Smooth muscle cell (in vitro differentiated cells): ENCODE results near the gene NEB. TPM values are rescaled to one million over a fixed set of nuclear protein-coding genes. Genes with fewer than 3 reads are reported as not detected.

Source experiments
- DNase-seq: peaks from one replicate; lab custom pipeline; 2025; ENCODE audit not compliant: unreplicated experiment; lab: John Stamatoyannopoulos, UW
- H2AFZ ChIP-seq: fragments of 200-600 bp; sonication (generic); 2 replicates; pipeline ENCODE4 v1.6.0; 2016; ENCODE audit warnings: antibody characterized with exemption, low read depth, mild to moderate bottlenecking
- H3F3A ChIP-seq: fragments of 200-600 bp; sonication (generic); 2 replicates; pipeline ENCODE4 v1.6.0; 2017; ENCODE audit warnings: antibody characterized with exemption, low read depth
- H3K27ac ChIP-seq: fragments of 200-600 bp; sonication (generic); 2 replicates; pipeline ENCODE4 v1.5.1; 2016; ENCODE audit warnings: low read depth, mild to moderate bottlenecking
- H3K27me3 ChIP-seq: fragments of 200-600 bp; sonication (generic); 2 replicates; pipeline ENCODE4 v1.6.1; 2016; ENCODE audit warnings: low read depth, mild to moderate bottlenecking
- H3K36me3 ChIP-seq: fragments of 200-600 bp; sonication (generic); 2 replicates; pipeline ENCODE4 v1.5.1; 2016; ENCODE audit warnings: low read depth
- H3K4me1 ChIP-seq: fragments of 200-600 bp; sonication (generic); 2 replicates; pipeline ENCODE4 v1.5.1; 2016; ENCODE audit warnings: low read depth
- H3K4me2 ChIP-seq: fragments of 200-600 bp; sonication (generic); 2 replicates; pipeline ENCODE4 v1.6.0; 2016; ENCODE audit warnings: mild to moderate bottlenecking
- H3K4me3 ChIP-seq: fragments of 200-600 bp; sonication (generic); 2 replicates; pipeline ENCODE4 v1.5.1; 2016; ENCODE audit warnings: mild to moderate bottlenecking
- H3K79me2 ChIP-seq: fragments of 200-600 bp; sonication (generic); 2 replicates; pipeline ENCODE4 v1.6.0; 2016; ENCODE audit warnings: low read depth, mild to moderate bottlenecking
- H3K9ac ChIP-seq: fragments of 200-600 bp; sonication (generic); 2 replicates; pipeline ENCODE4 v1.6.0; 2016; ENCODE audit warnings: low read depth
- H3K9me3 ChIP-seq: fragments of 200-600 bp; sonication (generic); replicated peaks from 2 replicates; pipeline ENCODE4 v1.5.1; 2016; ENCODE audit warnings: low read depth
- H4K20me1 ChIP-seq: fragments of 200-600 bp; sonication (generic); 2 replicates; pipeline ENCODE4 v1.6.0; 2016; ENCODE audit warnings: low read depth
- WGBS: methylation state at CpG from one replicate; pipeline ENCODE4 v1.1.7; 2016; ENCODE audit warnings: low lambda C conversion rate; 5-methylcytosine and 5-hydroxymethylcytosine counted together
- polyA plus RNA-seq: library from polyadenylated mRNA; unstranded; fragments of >200 nt; fragmentation: Nextera tagmentation; extraction: Ambion mirVana; gene quantifications from 2 replicates; pipeline ENCODE4 v1.2.1, GENCODE V29; 2016
- total RNA-seq: library from RNA; depleted of rRNA; stranded (reverse); fragments of >200 nt; gene quantifications from 2 replicates; pipeline ENCODE4 v1.2.3, GENCODE V29; 2014
- TF ChIP-seq, protein P1 (sequence below): fragments of 200-600 bp; sonication (generic); IDR thresholded peaks from 2 replicates; pipeline ENCODE4 v1.5.1; 2017; ENCODE audit warnings: borderline replicate concordance, mild to moderate bottlenecking, antibody characterized with exemption; ENCODE audit not compliant: insufficient read depth, poor library complexity, severe bottlenecking

The NEB gene
- total and polyA plus RNA-seq, 2 experiments from 2014 or later = 0.18 to 1.3 TPM

GRCh38 chr2:151478011-151478410 is 256.3 kb downstream of the NEB start:
- DNase-seq = no peak
- peaks cover 4% of the 10 kb centered on the region for H3K79me2 ChIP-seq
- H3K36me3 ChIP-seq = peaks cover 10% of the 10 kb centered on the region
- TF ChIP-seq, protein P1, sequence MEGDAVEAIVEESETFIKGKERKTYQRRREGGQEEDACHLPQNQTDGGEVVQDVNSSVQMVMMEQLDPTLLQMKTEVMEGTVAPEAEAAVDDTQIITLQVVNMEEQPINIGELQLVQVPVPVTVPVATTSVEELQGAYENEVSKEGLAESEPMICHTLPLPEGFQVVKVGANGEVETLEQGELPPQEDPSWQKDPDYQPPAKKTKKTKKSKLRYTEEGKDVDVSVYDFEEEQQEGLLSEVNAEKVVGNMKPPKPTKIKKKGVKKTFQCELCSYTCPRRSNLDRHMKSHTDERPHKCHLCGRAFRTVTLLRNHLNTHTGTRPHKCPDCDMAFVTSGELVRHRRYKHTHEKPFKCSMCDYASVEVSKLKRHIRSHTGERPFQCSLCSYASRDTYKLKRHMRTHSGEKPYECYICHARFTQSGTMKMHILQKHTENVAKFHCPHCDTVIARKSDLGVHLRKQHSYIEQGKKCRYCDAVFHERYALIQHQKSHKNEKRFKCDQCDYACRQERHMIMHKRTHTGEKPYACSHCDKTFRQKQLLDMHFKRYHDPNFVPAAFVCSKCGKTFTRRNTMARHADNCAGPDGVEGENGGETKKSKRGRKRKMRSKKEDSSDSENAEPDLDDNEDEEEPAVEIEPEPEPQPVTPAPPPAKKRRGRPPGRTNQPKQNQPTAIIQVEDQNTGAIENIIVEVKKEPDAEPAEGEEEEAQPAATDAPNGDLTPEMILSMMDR = no peak
- WGBS = 94% methylated on average over 4 of the region's 4 CpGs
- H3K9ac ChIP-seq = no peak overlapping the region
- no peak overlapping the region for H3K4me2 ChIP-seq
- no peaks in the 10 kb centered on the region for H3K9me3 ChIP-seq
- no peaks in the 10 kb centered on the region for H3K4me1 ChIP-seq
- H4K20me1 ChIP-seq = peaks cover 6% of the 10 kb centered on the region
- H3K27ac ChIP-seq = no peak overlapping the region
- no peaks in the 10 kb centered on the region for H3K27me3 ChIP-seq
- H2AFZ ChIP-seq = no peak overlapping the region
- no peak overlapping the region for H3K4me3 ChIP-seq
- no peaks in the 10 kb centered on the region for H3F3A ChIP-seq

DNA sequence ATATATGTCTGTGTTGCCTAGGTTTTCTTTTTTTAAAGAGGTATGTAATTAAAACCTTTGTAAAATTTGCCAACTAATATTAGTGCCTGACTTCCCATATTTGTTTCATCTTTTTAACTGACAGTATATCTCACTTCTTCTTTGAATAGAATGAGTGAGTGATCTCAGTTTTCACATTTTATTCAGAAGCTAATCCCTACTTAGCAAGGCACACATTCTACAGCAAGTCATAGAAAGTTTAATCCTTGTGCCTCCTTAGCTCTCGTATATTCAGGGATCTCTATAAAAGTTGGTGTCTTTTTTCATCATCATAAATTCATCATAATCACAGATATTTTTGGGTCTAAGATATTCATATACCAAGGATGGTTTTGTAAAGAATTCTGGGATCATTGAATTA is 258.0 kb downstream of the NEB start:
- Histone ChIP-seq H3K4me3 (no peak overlapping the region), H3K79me2 (peaks cover 4% of the 10 kb centered on the region), H3F3A (no peaks in the 10 kb centered on the region), H2AFZ (no peak overlapping the region), H4K20me1 (peaks cover 6% of the 10 kb centered on the region), H3K27me3 (no peaks in the 10 kb centered on the region), H3K4me2 (no peak overlapping the region), H3K9me3 (no peaks in the 10 kb centered on the region), H3K36me3 (peaks cover 10% of the 10 kb centered on the region), H3K9ac (no peak overlapping the region), H3K27ac (no peak overlapping the region), H3K4me1 (no peaks in the 10 kb centered on the region)
- DNase-seq = no peak
- 86% methylated on average over 1 of the region's 1 CpG for WGBS
- TF ChIP-seq, protein P1 = no peak

GRCh38 chr2:151475071-151475470 is 259.2 kb downstream of the NEB start:
- Histone ChIP-seq H3K9me3 (no peaks in the 10 kb centered on the region), H3K79me2 (peaks cover 8% of the 10 kb centered on the region), H2AFZ (no peak overlapping the region), H3K4me1 (no peaks in the 10 kb centered on the region), H4K20me1 (peaks cover 6% of the 10 kb centered on the region), H3K4me2 (no peak overlapping the region), H3K4me3 (no peak overlapping the region), H3K9ac (no peak overlapping the region), H3K27me3 (no peaks in the 10 kb centered on the region), H3K36me3 (peaks cover 19% of the 10 kb centered on the region), H3F3A (no peaks in the 10 kb centered on the region), H3K27ac (no peak overlapping the region)
- DNase-seq = no peak
- TF ChIP-seq, protein P1 = no peak
- 100% methylated on average over 2 of the region's 2 CpGs for WGBS

DNA sequence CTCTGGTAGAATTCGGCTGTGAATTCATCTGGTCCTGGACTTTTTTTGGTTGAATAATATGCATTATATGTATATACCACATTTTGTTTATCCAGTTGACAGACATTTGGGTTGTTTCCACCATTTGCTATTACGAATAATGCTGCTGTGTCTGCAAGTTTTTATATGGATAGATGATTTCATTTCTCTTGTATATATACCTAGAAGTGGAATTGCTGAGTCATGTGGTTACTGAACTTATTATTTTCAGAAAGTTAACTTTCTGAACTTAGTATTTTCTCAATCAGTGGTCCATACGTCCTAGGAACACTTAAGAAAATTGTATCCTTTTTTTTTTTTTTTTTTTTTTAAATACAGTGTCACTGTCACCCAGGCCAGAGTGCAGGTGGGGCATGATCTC is 261.3 kb downstream of the NEB start:
- no peak overlapping the region for H3K27ac ChIP-seq
- H3K4me3 ChIP-seq = no peak overlapping the region
- H3K9me3 ChIP-seq = no peaks in the 10 kb centered on the region
- peaks cover 10% of the 10 kb centered on the region for H3K79me2 ChIP-seq
- H3K4me2 ChIP-seq = no peak overlapping the region
- no peak for DNase-seq
- H3K27me3 ChIP-seq = no peaks in the 10 kb centered on the region
- H3K36me3 ChIP-seq = peaks cover 40% of the 10 kb centered on the region
- H3K4me1 ChIP-seq = no peaks in the 10 kb centered on the region
- H2AFZ ChIP-seq = no peak overlapping the region
- TF ChIP-seq, protein P1 = no peak
- no peaks in the 10 kb centered on the region for H3F3A ChIP-seq
- 95% methylated on average over 3 of the region's 3 CpGs for WGBS
- H4K20me1 ChIP-seq = no peaks in the 10 kb centered on the region
- H3K9ac ChIP-seq = no peak overlapping the region
